ENCODE data around the gene KICS2.
A peak's percentile ranks its signal among the peaks of the same experiment; 100 is the strongest.
"Not testable (repeated sequence)": the region's sequence is repeated elsewhere in the genome, so short reads cannot be mapped to it uniquely, and the experiment has no call there.

The KICS2 gene

GRCh38 chr12:64216239-64216638, 5.9 kb downstream of the KICS2 start:
- no peak for DNase-seq (ENCODE audit: low spot score)

GRCh38 chr12:64212119-64212746, 9.9 kb downstream of the KICS2 start:
- DNase-seq (ENCODE audit: low spot score), result no peak

GRCh38 chr12:64207453-64207852, 14.6 kb downstream of the KICS2 start:
- DNase-seq (ENCODE audit: low spot score), result no peak

- DNase-seq (ENCODE audit: low spot score), result no peak
Observed at GRCh38 chr12:64205542-64205941, 16.6 kb downstream of the KICS2 start.

GRCh38 chr12:64203775-64204174, 18.3 kb downstream of the KICS2 start:
- DNase-seq (ENCODE audit: low spot score), result no peak

- DNase-seq (ENCODE audit: low spot score), result no peak
Observed at GRCh38 chr12:64203036-64203435, 19.1 kb downstream of the KICS2 start.

- DNase-seq (ENCODE audit: low spot score), result not testable (repeated sequence)
Observed at GRCh38 chr12:64195841-64196240, 26.3 kb downstream of the KICS2 start.

GRCh38 chr12:64194333-64195149, 27.6 kb downstream of the KICS2 start:
- no peak for DNase-seq (ENCODE audit: low spot score)

- DNase-seq (ENCODE audit: low spot score), result no peak
Observed at GRCh38 chr12:64193931-64194330, 28.2 kb downstream of the KICS2 start.

- no peak for DNase-seq (ENCODE audit: low spot score)
Observed at GRCh38 chr12:64192644-64193444, 29.3 kb downstream of the KICS2 start.

GRCh38 chr12:64190140-64190539, 32.0 kb downstream of the KICS2 start:
- DNase-seq (ENCODE audit: low spot score), result no peak

- DNase-seq (ENCODE audit: low spot score), result no peak
Observed at GRCh38 chr12:64189530-64189929, 32.6 kb downstream of the KICS2 start.

GRCh38 chr12:64187794-64188193, 34.3 kb downstream of the KICS2 start:
- no peak for DNase-seq (ENCODE audit: low spot score)

GRCh38 chr12:64187370-64187769, 34.7 kb downstream of the KICS2 start:
- DNase-seq (ENCODE audit: low spot score), result no peak

- no peak for DNase-seq (ENCODE audit: low spot score)
Observed at GRCh38 chr12:64186789-64187188, 35.3 kb downstream of the KICS2 start.

GRCh38 chr12:64184216-64184615, 37.9 kb downstream of the KICS2 start:
- DNase-seq (ENCODE audit: low spot score), result no peak

GRCh38 chr12:64181430-64182291, 40.4 kb downstream of the KICS2 start:
- DNase-seq (ENCODE audit: low spot score), result peak; percentile 79

GRCh38 chr12:64180951-64181350, 41.1 kb downstream of the KICS2 start:
- no peak for DNase-seq (ENCODE audit: low spot score)

GRCh38 chr12:64178122-64178521, 44.0 kb downstream of the KICS2 start:
- DNase-seq (ENCODE audit: low spot score), result no peak

- no peak for DNase-seq (ENCODE audit: low spot score)
Observed at GRCh38 chr12:64177001-64177400, 45.1 kb downstream of the KICS2 start.

GRCh38 chr12:64175254-64175945, 46.7 kb downstream of the KICS2 start:
- peak; percentile 52 for DNase-seq (ENCODE audit: low spot score)

Data from putamen (tissue), 1 donor.